NCI-H1417 (cell line): ENCODE measurements around the gene KCNAB2.
"Not testable (repeated sequence)": the region's sequence is repeated elsewhere in the genome, so short reads cannot be mapped to it uniquely, and the experiment has no call there.

Experiments
- DNase-seq, 3 experiments: peaks; one replicate each; lab custom pipeline; 2025; lab: John Stamatoyannopoulos, UW

Gene KCNAB2

GRCh38 chr1:6056572-6056948 is 10.9 kb downstream of the KCNAB2 start:
- DNase-seq, result no peak

- DNase-seq, result no peak
Measured at GRCh38 chr1:6057170-6057845, 11.6 kb downstream of the KCNAB2 start.

GRCh38 chr1:6059866-6060265 is 14.2 kb downstream of the KCNAB2 start:
- DNase-seq, result no peak

- no peak for DNase-seq
Measured at GRCh38 chr1:6062670-6063069, 17.0 kb downstream of the KCNAB2 start.

- not testable (repeated sequence) for DNase-seq
Measured at GRCh38 chr1:6063532-6064053, 17.9 kb downstream of the KCNAB2 start.

- DNase-seq, result no peak
Measured at GRCh38 chr1:6065093-6065858, 19.6 kb downstream of the KCNAB2 start.

GRCh38 chr1:6066680-6067079 is 21.0 kb downstream of the KCNAB2 start:
- no peak for DNase-seq

GRCh38 chr1:6068073-6068472 is 22.4 kb downstream of the KCNAB2 start:
- DNase-seq, result no peak

- no peak for DNase-seq
Measured at GRCh38 chr1:6068932-6069331, 23.2 kb downstream of the KCNAB2 start.

- DNase-seq, result no peak
Measured at GRCh38 chr1:6069573-6069972, 23.9 kb downstream of the KCNAB2 start.

- DNase-seq, result no peak
Measured at GRCh38 chr1:6070450-6070974, 24.8 kb downstream of the KCNAB2 start.

- no peak for DNase-seq
Measured at GRCh38 chr1:6071219-6071618, 25.5 kb downstream of the KCNAB2 start.

- DNase-seq, result no peak
Measured at GRCh38 chr1:6072774-6073479, 27.2 kb downstream of the KCNAB2 start.

GRCh38 chr1:6073480-6074053 is 27.9 kb downstream of the KCNAB2 start:
- DNase-seq, result no peak

- DNase-seq, result no peak
Measured at GRCh38 chr1:6074192-6074901, 28.7 kb downstream of the KCNAB2 start.

GRCh38 chr1:6075748-6076147 is 30.1 kb downstream of the KCNAB2 start:
- no peak for DNase-seq

GRCh38 chr1:6077061-6077460 is 31.4 kb downstream of the KCNAB2 start:
- DNase-seq, result not testable (repeated sequence)

GRCh38 chr1:6077506-6077905 is 31.8 kb downstream of the KCNAB2 start:
- DNase-seq, result no peak

- no peak for DNase-seq
Measured at GRCh38 chr1:6077919-6078318, 32.2 kb downstream of the KCNAB2 start.

- no peak for DNase-seq
Measured at GRCh38 chr1:6080469-6080868, 34.8 kb downstream of the KCNAB2 start.

GRCh38 chr1:6081901-6082300 is 36.2 kb downstream of the KCNAB2 start:
- no peak for DNase-seq
